Cardiac ventricle fibroblast (primary cell): ENCODE results near the gene TSKU. TPM values are rescaled to one million over a fixed set of nuclear protein-coding genes. Genes with fewer than 3 reads are reported as not detected.

Source experiments
- total RNA-seq: library from RNA; depleted of rRNA; stranded (reverse); fragments of >200 nt; gene quantifications from 2 replicates; pipeline ENCODE4 v1.2.3, GENCODE V29; 2015

The TSKU gene
- total RNA-seq = 31.8 and 36.8 TPM in 2 replicates

GRCh38 chr11:76783294-76783895 is at the start of gene TSKU:
Gene TSKU, plus strand, starts transcription at chr11:76783356. Its CDS starts 12,261 bp downstream, at chr11:76795617.

Other genes starting within 250 kb of the TSKU start
- gene LRRC32, start 112.6 kb upstream of the TSKU start, total RNA-seq = 53.3 and 59.0 TPM in 2 replicates
- 5.7 and 12.7 TPM in 2 replicates for gene ACER3, start 77.6 kb downstream of the TSKU start, total RNA-seq